GM23338 (cell line): ENCODE data around the gene CIDEB. TPM values are rescaled to one million over a fixed set of nuclear protein-coding genes. Genes with fewer than 3 reads are reported as not detected.
A peak's percentile ranks its signal among the peaks of the same experiment; 100 is the strongest.

Source experiments
- ATAC-seq: fragments of 200-7000 bp; cut with Tn5 transposase; 3 replicates; pipeline ENCODE4 v1.9.1; 2020
- DNase-seq: peaks from one replicate; pipeline ENCODE4 v3.0.0-alpha.2; 2015; ENCODE audit warnings: low spot score
- H2AFZ ChIP-seq: fragments of 200-600 bp; sonication (generic); 2 replicates; pipeline ENCODE4 v1.8.0; 2016; ENCODE audit warnings: antibody characterized with exemption, mild to moderate bottlenecking, moderate library complexity
- H3F3A ChIP-seq: fragments of 200-600 bp; sonication (generic); replicated peaks from 2 replicates; pipeline ENCODE4 v1.8.0; 2017; ENCODE audit warnings: antibody characterized with exemption, mixed run types, low read depth
- H3K27ac ChIP-seq: fragments of 200-600 bp; sonication (generic); 2 replicates; pipeline ENCODE4 v1.6.1; 2016; ENCODE audit warnings: low read depth
- H3K27me3 ChIP-seq: fragments of 200-600 bp; sonication (generic); 2 replicates; pipeline ENCODE4 v1.8.0; 2016; ENCODE audit warnings: mild to moderate bottlenecking, mixed run types, moderate library complexity; ENCODE audit not compliant: insufficient read depth
- H3K36me3 ChIP-seq: fragments of 200-600 bp; sonication (generic); 2 replicates; pipeline ENCODE4 v1.8.0; 2016; ENCODE audit warnings: mild to moderate bottlenecking; ENCODE audit not compliant: insufficient read depth
- H3K4me1 ChIP-seq: fragments of 200-600 bp; sonication (generic); 2 replicates; pipeline ENCODE4 v1.8.0; 2016; ENCODE audit warnings: mild to moderate bottlenecking, moderate library complexity; ENCODE audit not compliant: insufficient read depth
- H3K4me2 ChIP-seq: fragments of 200-600 bp; sonication (generic); 2 replicates; pipeline ENCODE4 v1.7.1; 2017; ENCODE audit warnings: mixed run types
- H3K4me3 ChIP-seq: fragments of 200-600 bp; sonication (generic); 2 replicates; pipeline ENCODE4 v1.6.1; 2016; ENCODE audit warnings: mixed run types
- H3K79me2 ChIP-seq: fragments of 200-600 bp; sonication (generic); replicated peaks from 2 replicates; pipeline ENCODE4 v1.8.0; 2017; ENCODE audit warnings: mild to moderate bottlenecking; ENCODE audit not compliant: insufficient read depth
- H3K9me2 ChIP-seq: fragments of 200-600 bp; sonication (generic); 2 replicates; pipeline ENCODE4 v1.8.0; 2017; ENCODE audit not compliant: insufficient read depth
- H4K20me1 ChIP-seq: fragments of 200-600 bp; sonication (generic); replicated peaks from 2 replicates; pipeline ENCODE4 v1.8.0; 2017; ENCODE audit warnings: mild to moderate bottlenecking; ENCODE audit not compliant: insufficient read depth
- H3K27ac Mint-ChIP-seq: 2 replicates; pipeline ENCODE4 v1.8.0; 2020; ENCODE audit warnings: inconsistent platforms, mild to moderate bottlenecking, moderate library complexity, mixed read lengths
- H3K27me3 Mint-ChIP-seq: 3 replicates; pipeline ENCODE4 v1.8.0; 2022; ENCODE audit warnings: low read depth, mild to moderate bottlenecking, moderate library complexity, mixed read lengths, inconsistent platforms; ENCODE audit not compliant: insufficient read depth, poor library complexity
- H3K36me3 Mint-ChIP-seq: 3 replicates; pipeline ENCODE4 v1.8.0; 2021; ENCODE audit warnings: low read depth, mild to moderate bottlenecking, inconsistent platforms, moderate library complexity, mixed read lengths
- H3K4me1 Mint-ChIP-seq: 3 replicates; pipeline ENCODE4 v1.8.0; 2020; ENCODE audit warnings: mild to moderate bottlenecking, inconsistent platforms, mixed read lengths
- H3K4me3 Mint-ChIP-seq: 3 replicates; pipeline ENCODE4 v1.8.0; 2021; ENCODE audit warnings: moderate library complexity, mild to moderate bottlenecking, inconsistent platforms, mixed read lengths
- H3K9me3 Mint-ChIP-seq: 3 replicates; pipeline ENCODE4 v1.8.0; 2020; ENCODE audit warnings: moderate library complexity, mild to moderate bottlenecking, inconsistent platforms, mixed read lengths
- EZH2phosphoT487 ChIP-seq: fragments of 200-600 bp; sonication (generic); IDR thresholded peaks from one replicate; pipeline ENCODE4 v1.8.1; 2018; ENCODE audit warnings: antibody characterized with exemption; ENCODE audit not compliant: unreplicated experiment
- polyA plus RNA-seq: library from polyadenylated mRNA; unstranded; fragments of >200 nt; fragmentation: Nextera tagmentation; extraction: Ambion mirVana; gene quantifications from 2 replicates; pipeline ENCODE4 v1.2.1, GENCODE V29; 2016
- total RNA-seq: library from RNA; depleted of rRNA; stranded (reverse); fragments of >200 nt; shearing (Covaris generic); gene quantifications from 2 replicates; pipeline ENCODE4 v1.2.3, GENCODE V29; 2014
- TF ChIP-seq, protein P1 (sequence below): fragments of 250-450 bp; sonication (Bioruptor Pico); IDR thresholded peaks from 2 replicates; pipeline ENCODE4 v1.5.0; 2020; ENCODE audit warnings: mild to moderate bottlenecking, moderate library complexity
- TF ChIP-seq, protein P2 (sequence below): IDR thresholded peaks from one replicate; pipeline ENCODE4 v1.6.1; 2018; ENCODE audit warnings: antibody characterized with exemption; ENCODE audit not compliant: unreplicated experiment

Gene CIDEB
- total and polyA plus RNA-seq, 2 experiments from 2014 or later: 3.4 to 4.6 TPM

DNA sequence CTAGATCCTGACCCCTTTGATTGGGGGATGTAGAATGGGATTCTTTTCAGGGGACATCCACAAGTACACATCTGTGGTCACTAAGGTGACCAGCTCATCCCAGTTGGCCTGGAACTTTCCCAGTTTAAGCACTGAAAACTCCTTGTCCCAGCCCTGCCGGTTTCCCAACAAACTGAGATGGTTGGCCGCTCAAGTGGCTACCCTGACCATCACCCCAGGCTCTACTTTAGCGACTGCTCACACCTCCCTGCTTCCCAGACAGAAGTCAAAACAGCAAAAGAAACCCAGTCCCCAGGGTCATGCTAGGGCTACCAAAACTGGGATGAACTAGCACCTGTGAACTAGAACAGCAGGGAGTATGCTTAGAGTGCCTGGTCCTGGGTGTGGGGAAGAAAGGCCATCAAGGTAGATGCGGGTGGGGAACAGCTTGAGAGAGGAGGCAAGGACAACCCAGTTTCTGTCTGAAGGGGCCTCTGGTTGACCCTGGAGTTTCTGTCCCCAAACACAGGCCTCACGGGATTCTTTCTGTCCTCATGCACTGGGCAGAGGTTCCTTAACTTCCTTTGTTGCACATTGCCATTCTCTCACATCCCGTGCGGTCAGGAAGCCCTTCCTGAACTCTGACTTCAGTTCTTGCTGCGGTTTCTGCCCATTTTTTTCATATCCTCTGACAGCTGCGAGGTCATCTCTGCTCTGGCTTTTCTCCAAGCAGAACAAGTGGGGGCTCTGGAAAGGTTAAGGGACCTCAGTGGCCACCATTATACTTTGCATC lies 5.1 kb upstream of the CIDEB start (continued):
- TF ChIP-seq, protein P1, sequence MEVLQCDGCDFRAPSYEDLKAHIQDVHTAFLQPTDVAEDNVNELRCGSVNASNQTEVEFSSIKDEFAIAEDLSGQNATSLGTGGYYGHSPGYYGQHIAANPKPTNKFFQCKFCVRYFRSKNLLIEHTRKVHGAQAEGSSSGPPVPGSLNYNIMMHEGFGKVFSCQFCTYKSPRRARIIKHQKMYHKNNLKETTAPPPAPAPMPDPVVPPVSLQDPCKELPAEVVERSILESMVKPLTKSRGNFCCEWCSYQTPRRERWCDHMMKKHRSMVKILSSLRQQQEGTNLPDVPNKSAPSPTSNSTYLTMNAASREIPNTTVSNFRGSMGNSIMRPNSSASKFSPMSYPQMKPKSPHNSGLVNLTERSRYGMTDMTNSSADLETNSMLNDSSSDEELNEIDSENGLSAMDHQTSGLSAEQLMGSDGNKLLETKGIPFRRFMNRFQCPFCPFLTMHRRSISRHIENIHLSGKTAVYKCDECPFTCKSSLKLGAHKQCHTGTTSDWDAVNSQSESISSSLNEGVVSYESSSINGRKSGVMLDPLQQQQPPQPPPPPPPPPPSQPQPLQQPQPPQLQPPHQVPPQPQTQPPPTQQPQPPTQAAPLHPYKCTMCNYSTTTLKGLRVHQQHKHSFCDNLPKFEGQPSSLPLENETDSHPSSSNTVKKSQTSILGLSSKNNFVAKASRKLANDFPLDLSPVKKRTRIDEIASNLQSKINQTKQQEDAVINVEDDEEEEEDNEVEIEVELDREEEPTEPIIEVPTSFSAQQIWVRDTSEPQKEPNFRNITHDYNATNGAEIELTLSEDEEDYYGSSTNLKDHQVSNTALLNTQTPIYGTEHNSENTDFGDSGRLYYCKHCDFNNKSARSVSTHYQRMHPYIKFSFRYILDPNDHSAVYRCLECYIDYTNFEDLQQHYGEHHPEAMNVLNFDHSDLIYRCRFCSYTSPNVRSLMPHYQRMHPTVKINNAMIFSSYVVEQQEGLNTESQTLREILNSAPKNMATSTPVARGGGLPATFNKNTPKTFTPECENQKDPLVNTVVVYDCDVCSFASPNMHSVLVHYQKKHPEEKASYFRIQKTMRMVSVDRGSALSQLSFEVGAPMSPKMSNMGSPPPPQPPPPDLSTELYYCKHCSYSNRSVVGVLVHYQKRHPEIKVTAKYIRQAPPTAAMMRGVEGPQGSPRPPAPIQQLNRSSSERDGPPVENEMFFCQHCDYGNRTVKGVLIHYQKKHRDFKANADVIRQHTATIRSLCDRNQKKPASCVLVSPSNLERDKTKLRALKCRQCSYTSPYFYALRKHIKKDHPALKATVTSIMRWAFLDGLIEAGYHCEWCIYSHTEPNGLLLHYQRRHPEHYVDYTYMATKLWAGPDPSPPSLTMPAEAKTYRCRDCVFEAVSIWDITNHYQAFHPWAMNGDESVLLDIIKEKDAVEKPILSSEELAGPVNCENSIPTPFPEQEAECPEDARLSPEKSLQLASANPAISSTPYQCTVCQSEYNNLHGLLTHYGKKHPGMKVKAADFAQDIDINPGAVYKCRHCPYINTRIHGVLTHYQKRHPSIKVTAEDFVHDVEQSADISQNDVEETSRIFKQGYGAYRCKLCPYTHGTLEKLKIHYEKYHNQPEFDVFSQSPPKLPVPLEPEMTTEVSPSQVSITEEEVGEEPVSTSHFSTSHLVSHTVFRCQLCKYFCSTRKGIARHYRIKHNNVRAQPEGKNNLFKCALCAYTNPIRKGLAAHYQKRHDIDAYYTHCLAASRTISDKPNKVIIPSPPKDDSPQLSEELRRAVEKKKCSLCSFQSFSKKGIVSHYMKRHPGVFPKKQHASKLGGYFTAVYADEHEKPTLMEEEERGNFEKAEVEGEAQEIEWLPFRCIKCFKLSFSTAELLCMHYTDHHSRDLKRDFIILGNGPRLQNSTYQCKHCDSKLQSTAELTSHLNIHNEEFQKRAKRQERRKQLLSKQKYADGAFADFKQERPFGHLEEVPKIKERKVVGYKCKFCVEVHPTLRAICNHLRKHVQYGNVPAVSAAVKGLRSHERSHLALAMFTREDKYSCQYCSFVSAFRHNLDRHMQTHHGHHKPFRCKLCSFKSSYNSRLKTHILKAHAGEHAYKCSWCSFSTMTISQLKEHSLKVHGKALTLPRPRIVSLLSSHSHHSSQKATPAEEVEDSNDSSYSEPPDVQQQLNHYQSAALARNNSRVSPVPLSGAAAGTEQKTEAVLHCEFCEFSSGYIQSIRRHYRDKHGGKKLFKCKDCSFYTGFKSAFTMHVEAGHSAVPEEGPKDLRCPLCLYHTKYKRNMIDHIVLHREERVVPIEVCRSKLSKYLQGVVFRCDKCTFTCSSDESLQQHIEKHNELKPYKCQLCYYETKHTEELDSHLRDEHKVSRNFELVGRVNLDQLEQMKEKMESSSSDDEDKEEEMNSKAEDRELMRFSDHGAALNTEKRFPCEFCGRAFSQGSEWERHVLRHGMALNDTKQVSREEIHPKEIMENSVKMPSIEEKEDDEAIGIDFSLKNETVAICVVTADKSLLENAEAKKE (CRISPR knock-in tag): no peak

DNA sequence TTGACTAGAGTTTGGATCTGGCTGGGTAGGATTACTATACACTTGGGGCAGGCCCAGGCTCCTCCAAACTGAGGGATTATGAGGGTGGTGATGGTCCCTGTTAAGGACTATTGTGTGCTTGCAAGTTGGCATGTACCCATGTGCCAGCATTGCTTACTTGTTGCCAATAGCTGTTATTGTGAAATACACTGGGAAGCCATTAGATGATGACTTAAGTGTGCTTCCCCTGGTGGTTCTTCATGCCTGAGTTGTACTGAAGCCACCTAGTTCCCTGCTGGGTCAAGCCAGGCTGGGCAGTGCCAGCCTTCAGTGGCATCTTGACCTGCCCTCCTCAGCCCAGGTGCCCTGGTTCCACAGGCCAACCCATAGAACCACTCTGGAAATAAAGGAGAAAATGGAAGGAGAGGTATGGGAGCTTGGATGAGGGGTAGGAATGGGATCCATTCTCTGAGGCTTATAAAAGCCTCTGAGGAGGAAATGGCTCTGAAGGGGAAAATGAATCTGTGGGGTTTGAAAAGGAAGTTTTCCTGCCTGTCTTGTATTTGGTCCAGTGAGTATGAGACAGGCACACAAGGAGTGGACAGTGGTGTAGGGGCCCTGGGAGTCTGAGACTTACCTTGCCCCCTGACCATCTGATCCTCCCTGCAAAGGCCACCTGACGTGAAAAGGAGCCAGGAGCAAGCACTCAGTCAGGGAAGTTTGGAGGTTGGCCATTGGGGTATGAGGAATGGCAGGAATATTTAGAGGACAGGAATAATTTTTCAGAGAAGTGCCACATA lies 4.2 kb upstream of the CIDEB start:
- Mint-ChIP-seq H3K4me3 (peak overlapping the region; percentile 61), H3K27me3 (peaks cover 36% of the 10 kb centered on the region), H3K4me1 (peaks cover 15% of the 10 kb centered on the region), H3K9me3 (no peaks in the 10 kb centered on the region), H3K36me3 (peaks cover 22% of the 10 kb centered on the region), H3K27ac (no peak overlapping the region)
- peak overlapping the region; percentile 51 for H3K4me3 ChIP-seq
- no peaks in the 10 kb centered on the region; the same call in none of the 2 replicates for H4K20me1 ChIP-seq
- H3F3A ChIP-seq: no peaks in the 10 kb centered on the region
- no peaks in the 10 kb centered on the region for H3K36me3 ChIP-seq
- ATAC-seq: no peak
- peaks cover 4% of the 10 kb centered on the region; the same call in 1 of the 2 replicates for H3K4me1 ChIP-seq
- H3K27me3 ChIP-seq: peaks cover 25% of the 10 kb centered on the region
- DNase-seq: no peak
- no peaks in the 10 kb centered on the region for H3K79me2 ChIP-seq
- no peak overlapping the region for H2AFZ ChIP-seq
- H3K4me2 ChIP-seq: peak overlapping the region; percentile 68; the same call in 1 of the 2 replicates
- no peaks in the 10 kb centered on the region for H3K9me2 ChIP-seq
- H3K27ac ChIP-seq: no peak overlapping the region
- TF ChIP-seq, protein P2, sequence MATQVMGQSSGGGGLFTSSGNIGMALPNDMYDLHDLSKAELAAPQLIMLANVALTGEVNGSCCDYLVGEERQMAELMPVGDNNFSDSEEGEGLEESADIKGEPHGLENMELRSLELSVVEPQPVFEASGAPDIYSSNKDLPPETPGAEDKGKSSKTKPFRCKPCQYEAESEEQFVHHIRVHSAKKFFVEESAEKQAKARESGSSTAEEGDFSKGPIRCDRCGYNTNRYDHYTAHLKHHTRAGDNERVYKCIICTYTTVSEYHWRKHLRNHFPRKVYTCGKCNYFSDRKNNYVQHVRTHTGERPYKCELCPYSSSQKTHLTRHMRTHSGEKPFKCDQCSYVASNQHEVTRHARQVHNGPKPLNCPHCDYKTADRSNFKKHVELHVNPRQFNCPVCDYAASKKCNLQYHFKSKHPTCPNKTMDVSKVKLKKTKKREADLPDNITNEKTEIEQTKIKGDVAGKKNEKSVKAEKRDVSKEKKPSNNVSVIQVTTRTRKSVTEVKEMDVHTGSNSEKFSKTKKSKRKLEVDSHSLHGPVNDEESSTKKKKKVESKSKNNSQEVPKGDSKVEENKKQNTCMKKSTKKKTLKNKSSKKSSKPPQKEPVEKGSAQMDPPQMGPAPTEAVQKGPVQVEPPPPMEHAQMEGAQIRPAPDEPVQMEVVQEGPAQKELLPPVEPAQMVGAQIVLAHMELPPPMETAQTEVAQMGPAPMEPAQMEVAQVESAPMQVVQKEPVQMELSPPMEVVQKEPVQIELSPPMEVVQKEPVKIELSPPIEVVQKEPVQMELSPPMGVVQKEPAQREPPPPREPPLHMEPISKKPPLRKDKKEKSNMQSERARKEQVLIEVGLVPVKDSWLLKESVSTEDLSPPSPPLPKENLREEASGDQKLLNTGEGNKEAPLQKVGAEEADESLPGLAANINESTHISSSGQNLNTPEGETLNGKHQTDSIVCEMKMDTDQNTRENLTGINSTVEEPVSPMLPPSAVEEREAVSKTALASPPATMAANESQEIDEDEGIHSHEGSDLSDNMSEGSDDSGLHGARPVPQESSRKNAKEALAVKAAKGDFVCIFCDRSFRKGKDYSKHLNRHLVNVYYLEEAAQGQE: no peak
- no peak for TF ChIP-seq EZH2phosphoT487
